Activated naive CD8-positive, alpha-beta T cell (primary cell): ENCODE measurements around the gene E2F3.
A peak's percentile ranks its signal among the peaks of the same experiment; 100 is the strongest.

Experiments
- H3K27ac Mint-ChIP-seq: one replicate; pipeline ENCODE4 v1.8.0; 2021; ENCODE audit warnings: mixed read lengths
- H3K27me3 Mint-ChIP-seq: one replicate; pipeline ENCODE4 v1.8.0; 2021; ENCODE audit warnings: mixed read lengths
- H3K36me3 Mint-ChIP-seq: one replicate; pipeline ENCODE4 v1.8.0; 2021; ENCODE audit warnings: mixed read lengths
- H3K4me1 Mint-ChIP-seq: one replicate; pipeline ENCODE4 v1.8.0; 2021; ENCODE audit warnings: low read depth, mixed read lengths
- H3K4me3 Mint-ChIP-seq: one replicate; pipeline ENCODE4 v1.8.0; 2021; ENCODE audit warnings: mild to moderate bottlenecking, mixed read lengths
- H3K9me3 Mint-ChIP-seq: one replicate; pipeline ENCODE4 v1.8.0; 2021; ENCODE audit warnings: low read depth, mixed read lengths

The E2F3 gene

DNA sequence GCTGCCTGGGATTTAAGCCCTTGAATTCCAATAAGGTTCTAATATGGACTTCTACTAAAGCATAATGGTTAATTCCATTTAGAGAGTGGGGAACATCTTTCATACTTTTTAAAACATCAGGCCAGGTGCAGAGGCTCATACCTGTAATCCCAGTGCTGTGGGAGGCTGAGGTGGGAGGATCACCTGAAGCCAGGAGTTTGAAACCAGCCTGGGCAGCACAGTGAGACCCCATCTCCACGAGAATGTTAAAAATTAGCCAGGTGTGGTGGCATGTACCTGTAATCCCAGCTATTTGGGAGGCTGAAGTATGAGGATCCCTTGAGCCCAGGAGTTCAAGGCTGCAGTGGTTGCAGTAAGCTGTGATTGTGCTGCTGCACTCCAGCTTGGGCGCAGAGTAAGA is 35.0 kb downstream of the E2F3 start:
- H3K27ac Mint-ChIP-seq, result no peak overlapping the region
- no peaks in the 10 kb centered on the region for H3K27me3 Mint-ChIP-seq
- H3K36me3 Mint-ChIP-seq, result peaks cover 33% of the 10 kb centered on the region
- H3K4me1 Mint-ChIP-seq, result peaks cover 4% of the 10 kb centered on the region
- H3K4me3 Mint-ChIP-seq, result no peak overlapping the region
- no peaks in the 10 kb centered on the region for H3K9me3 Mint-ChIP-seq

DNA sequence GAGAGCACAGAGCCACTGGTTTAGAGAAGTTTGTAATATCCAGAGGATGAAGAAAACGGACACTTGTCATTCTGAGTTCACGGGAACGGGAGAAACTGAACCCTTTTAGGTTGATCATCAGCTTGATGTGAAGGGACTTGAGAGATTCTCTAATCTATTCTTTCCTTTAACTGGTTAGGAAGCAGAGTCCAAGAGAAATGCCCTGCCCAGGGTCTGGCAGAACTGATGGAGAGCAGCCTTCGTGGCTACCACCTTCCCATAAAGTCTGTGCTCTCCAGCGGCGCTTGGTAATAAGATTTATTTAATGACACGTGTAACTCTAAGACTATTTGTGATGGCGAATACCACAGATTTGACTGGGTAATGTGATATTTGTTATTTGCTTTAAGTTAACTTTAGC is 36.0 kb downstream of the E2F3 start:
- H3K27ac Mint-ChIP-seq, result no peak overlapping the region
- H3K36me3 Mint-ChIP-seq, result peaks cover 34% of the 10 kb centered on the region
- H3K9me3 Mint-ChIP-seq, result no peaks in the 10 kb centered on the region
- no peaks in the 10 kb centered on the region for H3K27me3 Mint-ChIP-seq
- H3K4me3 Mint-ChIP-seq, result no peak overlapping the region
- H3K4me1 Mint-ChIP-seq, result peaks cover 4% of the 10 kb centered on the region

DNA sequence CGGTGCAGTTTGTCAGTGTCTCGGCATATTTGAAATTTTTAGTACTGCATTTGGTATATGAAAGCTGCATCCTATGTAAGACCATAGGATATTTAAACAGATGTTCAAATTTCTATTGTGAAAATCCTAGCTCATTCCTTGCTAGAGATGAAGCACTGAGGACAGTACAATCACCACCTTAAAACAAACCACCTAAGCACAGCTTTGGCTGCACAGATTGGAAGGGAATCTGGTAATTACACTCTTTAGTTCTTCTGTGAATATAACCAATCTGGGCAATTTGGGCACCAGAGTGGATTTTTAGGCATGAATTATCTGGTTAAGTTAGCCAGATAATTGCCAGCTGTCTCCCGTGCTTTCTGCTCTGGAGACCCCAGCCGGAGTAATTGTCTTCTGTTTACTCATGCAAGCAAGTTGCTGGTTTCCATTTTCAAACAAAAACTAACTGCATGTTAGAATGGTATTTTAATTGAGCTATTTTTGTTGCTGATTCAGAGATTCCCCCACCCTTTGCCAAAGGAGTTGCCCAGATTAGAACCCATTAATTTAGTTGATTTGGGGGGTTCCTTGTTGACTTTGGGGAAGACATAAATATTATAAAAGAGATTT is 36.9 kb downstream of the E2F3 start:
- Mint-ChIP-seq H3K9me3 (no peaks in the 10 kb centered on the region), H3K36me3 (peaks cover 34% of the 10 kb centered on the region), H3K4me3 (no peak overlapping the region), H3K27me3 (no peaks in the 10 kb centered on the region), H3K27ac (no peak overlapping the region), H3K4me1 (peaks cover 4% of the 10 kb centered on the region)

DNA sequence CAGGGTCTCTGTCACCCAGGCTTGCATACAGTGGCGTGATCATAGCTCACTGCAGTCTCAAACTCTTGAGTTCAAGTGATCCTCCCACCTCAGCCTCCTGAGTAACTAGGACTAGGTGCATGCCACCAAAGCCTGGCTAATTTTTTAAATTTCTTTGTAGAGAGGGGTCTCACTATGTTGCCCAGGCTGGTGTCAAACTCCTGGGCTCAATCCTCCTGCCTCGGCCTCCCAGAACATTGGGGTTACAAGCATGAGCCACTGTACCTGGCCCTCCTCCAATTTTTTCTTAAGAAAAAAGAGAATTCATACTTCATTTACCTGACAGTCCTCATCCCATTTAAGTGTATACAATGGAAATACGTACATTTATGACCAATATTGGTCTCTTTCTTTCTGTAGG is 37.9 kb downstream of the E2F3 start:
- Mint-ChIP-seq H3K27ac (no peak overlapping the region), H3K36me3 (peaks cover 33% of the 10 kb centered on the region), H3K4me1 (peaks cover 9% of the 10 kb centered on the region)

DNA sequence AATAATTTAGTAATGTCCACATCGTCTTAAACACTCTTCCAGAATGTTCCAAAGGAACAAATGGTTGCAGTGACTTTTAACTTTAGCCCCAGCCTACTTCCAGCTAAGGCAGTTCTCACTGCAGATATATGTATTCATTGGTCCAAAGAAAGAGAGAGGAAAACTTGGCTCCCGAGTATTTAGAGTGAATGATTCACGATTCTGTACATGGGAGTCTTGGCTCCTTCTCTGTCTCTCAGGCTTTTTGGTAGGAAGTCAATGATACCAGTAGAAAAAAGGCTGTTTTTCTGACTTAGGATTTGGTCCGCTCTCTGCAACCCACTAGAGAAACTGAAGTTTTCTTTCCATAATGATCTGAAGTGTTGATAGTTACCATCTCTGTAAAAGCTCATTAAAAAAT is 38.6 kb downstream of the E2F3 start:
- Mint-ChIP-seq H3K4me3 (no peak overlapping the region), H3K27ac (no peak overlapping the region), H3K36me3 (peaks cover 37% of the 10 kb centered on the region), H3K9me3 (no peaks in the 10 kb centered on the region), H3K27me3 (no peaks in the 10 kb centered on the region), H3K4me1 (peaks cover 13% of the 10 kb centered on the region)

More for the DNA sequence above, 37.9 kb downstream of the E2F3 start:
- no peaks in the 10 kb centered on the region for H3K27me3 Mint-ChIP-seq
- H3K4me3 Mint-ChIP-seq, result no peak overlapping the region
- no peaks in the 10 kb centered on the region for H3K9me3 Mint-ChIP-seq

DNA sequence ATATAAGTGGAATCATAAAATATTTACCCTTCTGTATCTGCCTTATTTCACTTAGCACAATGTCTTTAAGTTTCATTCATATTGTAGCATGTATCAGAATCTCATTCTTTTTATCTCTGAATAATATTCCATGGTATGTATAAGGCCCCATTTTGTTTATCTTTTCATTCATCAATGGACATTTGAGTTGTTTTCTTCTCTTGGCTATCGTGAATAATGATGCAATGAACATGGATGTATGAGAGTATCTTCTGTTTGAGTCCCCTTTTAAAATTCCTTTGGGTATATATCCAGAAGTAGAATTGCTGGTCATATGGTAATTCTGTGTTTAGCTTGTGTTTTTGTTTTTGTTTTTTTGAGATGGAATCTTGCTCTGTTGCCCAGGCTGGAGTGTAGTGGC is 39.6 kb downstream of the E2F3 start:
- H3K9me3 Mint-ChIP-seq, result no peaks in the 10 kb centered on the region
- no peak overlapping the region for H3K4me3 Mint-ChIP-seq
- peaks cover 17% of the 10 kb centered on the region for H3K4me1 Mint-ChIP-seq
- peaks cover 36% of the 10 kb centered on the region for H3K36me3 Mint-ChIP-seq
- H3K27me3 Mint-ChIP-seq, result no peaks in the 10 kb centered on the region
- no peak overlapping the region for H3K27ac Mint-ChIP-seq

DNA sequence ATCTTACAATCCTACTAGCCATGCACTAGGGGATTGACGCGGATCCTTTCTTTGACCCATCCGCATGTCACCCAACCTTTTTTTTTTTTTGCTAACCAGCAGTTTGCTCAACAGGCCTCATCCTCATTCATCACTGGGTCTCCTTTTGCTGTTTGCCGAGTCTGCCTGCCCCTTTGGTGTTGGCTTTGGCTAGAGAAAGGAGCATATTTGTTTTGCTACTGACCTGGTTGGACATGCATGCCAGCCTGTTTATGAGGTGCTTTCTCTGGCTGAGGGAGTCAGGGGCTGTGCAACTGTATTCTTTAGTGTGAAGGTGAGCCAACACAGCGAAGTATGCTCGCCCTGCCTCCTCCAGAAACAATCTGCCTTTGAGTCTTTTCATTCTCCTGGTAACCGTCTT is 40.2 kb downstream of the E2F3 start:
- peaks cover 32% of the 10 kb centered on the region for H3K36me3 Mint-ChIP-seq
- peaks cover 17% of the 10 kb centered on the region for H3K4me1 Mint-ChIP-seq
- no peak overlapping the region for H3K27ac Mint-ChIP-seq
- H3K27me3 Mint-ChIP-seq, result no peaks in the 10 kb centered on the region
- no peaks in the 10 kb centered on the region for H3K9me3 Mint-ChIP-seq
- no peak overlapping the region for H3K4me3 Mint-ChIP-seq

DNA sequence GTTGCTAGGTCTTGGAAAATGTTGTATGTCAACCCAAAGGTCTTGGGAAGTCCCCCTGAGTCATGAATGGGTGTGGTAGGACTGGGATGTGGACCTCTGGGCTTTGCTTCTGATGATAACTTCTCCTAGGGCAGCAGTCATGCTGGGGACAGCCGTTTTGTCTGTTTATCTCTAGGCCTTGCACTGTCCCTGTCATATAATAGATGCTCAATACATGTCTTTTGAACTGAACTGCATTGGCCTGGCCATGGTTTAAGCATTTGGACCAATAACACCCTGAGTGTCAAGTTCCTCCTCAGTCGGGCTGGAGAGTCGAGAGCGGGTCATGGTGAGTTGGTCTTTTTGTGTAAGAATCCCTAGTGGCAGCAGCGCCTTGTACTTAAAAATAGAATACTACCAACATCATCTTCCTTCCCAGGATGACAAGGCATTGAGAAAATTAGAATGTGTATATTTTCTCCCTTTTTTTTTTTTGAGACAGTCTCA is 43.1 kb downstream of the E2F3 start:
- Mint-ChIP-seq H3K36me3 (peaks cover 25% of the 10 kb centered on the region), H3K4me1 (peaks cover 33% of the 10 kb centered on the region), H3K9me3 (no peaks in the 10 kb centered on the region), H3K27me3 (no peaks in the 10 kb centered on the region), H3K27ac (peak overlapping the region; percentile 67), H3K4me3 (no peak overlapping the region)

DNA sequence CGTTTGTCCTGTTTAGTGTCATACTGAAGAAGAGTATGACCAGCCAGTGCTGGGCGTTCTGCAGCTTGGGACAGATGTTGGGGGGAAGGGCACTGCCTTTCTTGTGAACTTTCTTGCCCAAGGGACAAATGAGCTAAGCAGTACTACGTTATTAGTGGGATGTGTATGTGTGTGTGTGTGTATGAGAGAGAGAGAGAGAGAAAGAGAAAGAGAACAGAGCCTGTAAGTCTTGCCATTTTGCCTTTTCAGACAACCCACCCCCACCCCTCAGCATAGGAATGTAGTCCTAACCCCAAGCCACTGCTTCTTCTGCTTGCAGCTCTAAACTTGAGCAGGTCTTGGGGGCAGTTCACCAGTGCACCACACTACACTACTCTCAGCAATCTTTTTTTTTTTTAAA is 45.5 kb downstream of the E2F3 start:
- Mint-ChIP-seq H3K4me1 (peaks cover 49% of the 10 kb centered on the region), H3K9me3 (no peaks in the 10 kb centered on the region), H3K27ac (no peak overlapping the region), H3K36me3 (peaks cover 18% of the 10 kb centered on the region), H3K4me3 (no peak overlapping the region), H3K27me3 (no peaks in the 10 kb centered on the region)

DNA sequence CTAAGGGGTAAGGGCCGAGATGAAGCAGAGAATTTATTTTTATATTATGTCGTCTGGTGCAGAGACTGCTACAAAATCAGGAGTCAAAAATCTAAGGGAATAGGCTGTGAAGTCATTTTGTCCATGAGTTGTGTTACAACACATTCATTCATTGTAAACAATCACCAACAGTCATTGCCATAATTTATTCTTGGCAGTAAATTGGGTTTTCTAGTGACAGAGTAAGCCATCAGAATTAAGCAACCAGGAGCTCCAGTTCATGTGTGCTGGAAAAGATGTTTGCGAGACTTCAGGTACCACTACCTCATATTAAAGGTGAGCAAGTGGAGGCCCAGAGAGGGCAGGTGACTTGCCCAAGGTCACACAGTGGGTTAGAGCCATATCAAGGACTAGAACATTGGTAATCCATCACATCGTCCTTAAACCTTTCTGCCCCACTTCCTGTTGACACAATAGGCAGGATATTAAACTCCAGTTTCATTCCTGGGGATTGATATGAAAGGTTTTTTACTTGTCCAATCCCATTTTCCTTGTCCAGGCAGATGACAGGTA is 46.0 kb downstream of the E2F3 start:
- Mint-ChIP-seq H3K4me1 (peaks cover 49% of the 10 kb centered on the region), H3K9me3 (no peaks in the 10 kb centered on the region), H3K27ac (no peak overlapping the region), H3K4me3 (no peak overlapping the region), H3K27me3 (no peaks in the 10 kb centered on the region), H3K36me3 (peaks cover 17% of the 10 kb centered on the region)

DNA sequence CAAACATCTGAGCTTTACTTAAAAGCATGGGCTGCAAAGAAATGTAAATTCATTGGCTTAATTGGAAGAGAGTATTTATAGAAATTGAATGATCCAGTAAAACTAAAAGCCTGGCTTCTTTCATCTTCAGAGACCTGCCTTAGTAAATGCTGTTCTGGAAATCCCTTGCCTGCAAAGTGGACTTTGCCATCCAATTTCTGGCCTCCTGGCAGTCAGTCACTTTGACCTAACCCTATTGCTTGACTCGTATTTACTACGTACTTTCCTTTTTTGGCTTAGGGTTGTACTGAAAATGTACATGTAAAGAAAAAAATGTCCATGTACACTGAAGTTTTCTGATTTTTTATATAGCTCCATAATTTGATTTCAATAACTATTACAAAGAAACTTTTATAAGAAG is 47.1 kb downstream of the E2F3 start:
- H3K4me3 Mint-ChIP-seq, result no peak overlapping the region
- H3K36me3 Mint-ChIP-seq, result peaks cover 19% of the 10 kb centered on the region
- no peaks in the 10 kb centered on the region for H3K9me3 Mint-ChIP-seq
- no peak overlapping the region for H3K27ac Mint-ChIP-seq
- H3K27me3 Mint-ChIP-seq, result no peaks in the 10 kb centered on the region
- H3K4me1 Mint-ChIP-seq, result peaks cover 54% of the 10 kb centered on the region

DNA sequence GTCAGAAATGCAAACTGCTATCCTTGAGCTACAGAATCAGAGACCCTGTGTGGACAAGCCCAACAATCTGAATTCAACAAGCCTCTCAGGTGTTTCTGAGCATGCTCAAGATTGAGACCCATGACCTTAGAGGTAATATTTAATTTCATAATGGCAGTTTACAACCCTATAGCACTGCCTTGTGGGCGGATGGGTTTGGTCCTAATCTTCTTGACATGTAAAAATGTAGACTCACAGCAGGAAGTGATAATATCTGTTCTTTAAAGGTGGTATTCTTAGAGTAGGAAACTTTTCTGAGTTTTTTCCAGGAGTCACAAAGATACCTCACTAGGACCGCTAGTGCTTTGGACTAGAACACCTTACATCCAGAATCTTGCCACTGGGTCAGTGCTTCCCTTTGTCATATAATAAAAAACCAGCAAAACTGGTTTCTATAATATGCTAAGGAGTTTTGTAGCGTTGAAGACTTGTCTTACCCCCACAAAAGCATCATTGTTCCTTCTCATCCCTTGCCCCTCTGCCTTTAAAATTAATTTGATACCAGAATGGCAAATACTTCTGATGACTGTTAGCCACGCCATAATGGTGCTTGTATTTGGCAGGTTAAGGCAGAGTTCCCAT is 52.6 kb downstream of the E2F3 start:
- Mint-ChIP-seq H3K4me3 (no peak overlapping the region), H3K27ac (no peak overlapping the region), H3K9me3 (no peaks in the 10 kb centered on the region), H3K4me1 (peaks cover 39% of the 10 kb centered on the region), H3K36me3 (peaks cover 20% of the 10 kb centered on the region), H3K27me3 (no peaks in the 10 kb centered on the region)

DNA sequence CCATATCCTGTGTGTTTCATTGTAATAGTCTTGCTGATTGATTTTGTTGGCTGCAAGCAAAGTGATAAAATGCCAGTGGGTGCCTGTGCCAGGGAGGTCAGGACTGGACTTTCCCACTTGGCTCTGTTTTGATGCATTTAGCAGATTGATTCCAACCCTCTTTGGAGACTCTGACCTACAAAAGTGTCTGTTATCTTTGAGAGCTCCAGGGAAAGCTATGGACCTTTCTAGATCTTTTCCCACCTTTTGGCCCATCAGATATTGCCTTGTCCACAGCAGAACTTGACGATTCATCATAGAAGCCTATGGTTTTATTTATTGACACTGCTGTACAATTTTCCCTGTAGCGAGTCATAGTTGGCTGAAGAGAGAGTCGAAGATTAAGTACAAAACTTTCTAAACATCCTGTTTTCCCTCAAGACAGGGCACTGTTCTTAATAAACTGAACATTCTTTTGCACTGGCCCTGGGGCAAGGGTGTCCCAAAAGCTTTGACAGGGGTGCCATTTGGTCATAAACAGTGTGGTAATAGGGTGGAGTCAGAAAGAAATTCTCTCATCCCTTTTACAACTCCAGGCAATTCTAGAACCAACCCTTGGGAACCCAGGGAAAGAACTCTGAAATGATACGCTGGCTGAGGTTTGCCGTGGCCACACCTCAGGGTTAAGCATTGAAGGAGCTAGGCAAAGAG is 53.7 kb downstream of the E2F3 start:
- H3K27me3 Mint-ChIP-seq, result no peaks in the 10 kb centered on the region
- H3K4me1 Mint-ChIP-seq, result peaks cover 34% of the 10 kb centered on the region
- no peaks in the 10 kb centered on the region for H3K9me3 Mint-ChIP-seq
- peaks cover 22% of the 10 kb centered on the region for H3K36me3 Mint-ChIP-seq
- no peak overlapping the region for H3K4me3 Mint-ChIP-seq
- peak overlapping the region; percentile 37 for H3K27ac Mint-ChIP-seq

DNA sequence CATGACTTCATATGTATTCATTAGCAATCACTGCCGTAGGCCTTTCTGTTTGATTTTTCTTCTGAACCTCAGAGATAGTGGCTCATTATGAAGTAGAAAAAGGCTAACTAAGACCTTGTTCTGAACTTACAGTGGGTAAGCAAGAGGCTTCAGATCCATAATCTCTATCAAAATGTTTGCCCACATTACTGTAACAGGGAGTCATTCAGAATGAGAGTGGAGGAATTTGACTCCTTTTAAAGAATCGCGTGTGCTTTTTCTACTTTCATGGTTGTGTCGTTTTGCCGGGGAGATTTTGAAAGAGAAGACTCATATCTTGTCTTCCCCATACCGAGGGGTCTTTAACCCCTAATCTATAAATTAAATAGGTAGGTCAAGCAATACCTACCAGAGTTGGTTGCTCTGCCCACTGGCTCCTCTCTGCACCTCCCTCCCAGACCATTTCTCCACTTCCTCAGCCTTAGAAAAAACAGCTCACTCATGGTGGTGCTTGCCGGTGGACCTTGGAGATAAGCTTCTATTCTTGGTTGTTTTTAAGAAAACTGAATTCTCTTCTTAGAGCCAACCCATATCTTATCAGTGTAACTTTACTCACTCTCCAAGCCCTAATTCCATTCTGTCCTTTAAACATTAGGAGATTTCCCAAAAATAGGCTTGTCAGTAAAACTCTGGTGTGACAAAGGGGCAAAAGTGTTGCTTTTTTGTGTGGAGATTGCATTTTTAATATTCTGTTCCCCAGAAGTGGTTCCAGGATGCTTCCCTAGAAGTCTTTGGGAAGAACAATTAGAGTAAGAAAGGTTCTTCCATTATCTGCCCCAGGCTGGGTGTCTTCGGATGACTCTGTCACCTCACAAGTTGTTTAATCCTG is 56.6 kb downstream of the E2F3 start:
- Mint-ChIP-seq H3K9me3 (no peaks in the 10 kb centered on the region), H3K27me3 (no peaks in the 10 kb centered on the region), H3K27ac (no peak overlapping the region), H3K4me3 (no peak overlapping the region), H3K4me1 (peaks cover 16% of the 10 kb centered on the region), H3K36me3 (peaks cover 16% of the 10 kb centered on the region)
